Fibroblast of gingiva (primary cell): Measurements from ENCODE around the gene XNDC1N.
A peak's percentile ranks its signal among the peaks of the same experiment; 100 is the strongest.

Source experiments
- DNase-seq: peaks from one replicate; pipeline ENCODE4 v3.0.0-alpha.2; 2011; ENCODE audit warnings: low read depth

The XNDC1N gene, protein sequence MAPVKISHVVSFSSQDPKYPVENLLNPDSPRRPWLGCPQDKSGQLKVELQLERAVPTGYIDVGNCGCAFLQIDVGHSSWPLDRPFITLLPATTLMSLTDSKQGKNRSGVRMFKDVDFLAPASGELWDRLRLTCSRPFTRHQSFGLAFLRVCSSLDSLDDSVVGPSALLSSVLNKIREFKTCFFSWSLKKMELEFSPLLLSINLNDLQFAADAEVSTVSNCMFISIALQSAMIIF

DNA sequence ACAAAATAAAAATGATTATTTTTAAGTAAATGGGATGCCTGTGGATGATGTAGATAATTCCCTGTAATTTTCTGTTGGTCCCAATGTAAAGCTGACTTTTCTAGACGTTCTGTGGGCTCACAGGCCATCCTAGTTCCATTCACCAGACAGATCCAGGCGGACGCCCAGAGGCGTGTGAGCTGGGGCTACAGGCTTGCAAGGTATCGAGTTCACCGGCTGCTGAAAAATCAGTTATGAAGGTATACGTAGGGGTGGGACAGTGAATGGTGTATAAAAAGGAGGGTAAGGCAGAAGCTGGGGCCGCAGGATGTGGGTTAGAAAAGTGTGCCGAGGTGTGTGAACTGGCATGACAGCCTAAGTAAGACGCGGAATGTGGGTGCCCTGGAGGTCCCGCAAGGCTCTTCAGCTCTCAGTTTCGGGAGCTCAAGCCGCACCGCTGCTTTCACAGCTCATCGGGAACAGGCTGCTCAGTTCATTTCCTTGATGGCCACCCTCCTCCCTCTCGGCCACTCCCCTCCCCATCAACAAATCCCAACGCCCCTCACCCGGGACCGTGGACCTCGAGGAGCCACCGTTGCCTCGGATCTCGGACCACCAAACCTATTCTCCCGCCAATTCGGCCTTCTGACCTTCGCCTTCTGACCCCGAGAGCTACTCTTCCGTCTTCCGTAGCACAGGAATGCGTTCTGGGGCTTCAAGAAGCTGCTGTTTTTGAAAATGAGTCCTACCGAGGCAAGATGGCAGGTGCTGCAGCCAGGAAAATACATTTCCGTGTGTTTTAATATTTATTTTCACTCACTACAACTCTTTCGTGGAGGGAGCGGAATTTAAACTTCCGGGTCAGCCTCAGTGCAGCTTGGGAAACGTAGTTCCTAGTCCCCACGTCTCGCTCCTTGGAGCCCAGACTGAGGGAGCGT, at the start of gene XNDC1N:
XNDC1N (minus strand) TSS at position 775 of the 917 bp plus-strand sequence. CDS start 5,241 bp downstream, outside the sequence.
- no peak for DNase-seq

DNA sequence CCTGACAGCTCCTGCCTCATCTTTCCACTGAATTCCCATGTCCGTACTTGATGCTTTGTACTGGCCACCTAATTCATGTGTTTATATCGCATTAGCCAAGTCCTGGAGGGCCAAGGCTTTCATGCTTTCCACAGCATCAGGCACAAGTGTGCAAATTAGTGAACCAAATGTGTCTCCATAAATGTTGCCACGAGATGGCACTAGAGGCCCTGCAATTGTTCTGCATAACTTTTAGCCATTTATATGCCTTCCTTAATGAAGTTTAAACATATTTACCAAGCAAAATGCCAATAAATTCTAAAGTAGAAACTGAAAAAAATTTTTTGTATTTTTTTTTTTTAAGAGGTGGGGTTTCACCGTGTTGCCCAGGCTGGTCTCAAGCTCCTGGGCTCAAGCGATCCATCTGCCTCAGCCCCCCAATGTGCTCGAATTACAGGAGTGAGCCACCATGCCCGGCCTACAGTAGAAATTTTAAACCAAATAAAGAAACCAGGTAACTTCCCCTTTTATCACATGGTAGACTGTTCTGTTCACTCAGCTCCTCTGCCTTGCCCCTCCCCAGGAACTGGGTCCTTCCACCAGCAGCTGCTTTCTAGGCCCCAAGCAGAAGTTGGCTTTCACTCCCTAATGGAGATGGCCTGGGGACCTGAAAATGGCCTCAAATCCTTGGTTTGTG, 49.5 kb upstream of the XNDC1N start:
- peak; percentile 39 for DNase-seq

DNA sequence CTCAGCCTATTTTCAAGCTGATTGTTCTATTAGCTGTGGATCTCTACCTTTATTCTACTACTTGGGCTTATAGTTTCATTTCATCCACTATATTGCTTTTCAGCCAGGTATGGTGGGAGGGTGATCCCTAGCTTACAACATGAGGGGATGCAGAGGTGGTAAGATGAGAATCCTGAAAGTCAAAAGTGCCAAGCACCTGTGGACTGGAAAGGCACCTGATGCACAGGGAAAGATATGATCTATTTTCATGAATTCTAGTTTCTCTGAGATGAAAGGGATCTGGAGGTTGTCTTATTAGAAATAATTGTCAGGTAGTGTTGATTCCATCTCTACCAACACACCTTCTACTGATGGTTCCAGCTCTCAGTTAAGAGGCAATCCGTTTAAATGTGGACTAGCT, 48.7 kb upstream of the XNDC1N start:
- no peak for DNase-seq

DNA sequence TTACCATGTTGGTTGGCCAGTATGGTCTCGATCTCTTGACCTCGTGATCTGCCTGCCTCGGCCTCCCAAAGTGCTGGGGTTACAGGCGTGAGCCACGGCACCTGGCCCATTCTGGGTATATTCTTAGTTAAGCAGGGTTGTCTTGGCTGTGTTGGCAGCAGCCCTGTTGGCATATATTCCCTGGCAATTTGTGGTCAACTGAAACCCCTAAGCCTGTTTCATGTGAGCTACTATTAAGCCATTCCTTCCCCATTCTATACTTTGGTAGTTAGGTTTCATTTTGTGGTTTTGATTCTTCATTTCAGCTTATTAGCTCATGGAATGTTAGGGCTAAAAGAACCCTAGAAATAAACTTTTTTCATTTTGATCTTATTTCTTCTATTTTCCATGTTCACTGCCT, 48.2 kb upstream of the XNDC1N start:
- no peak for DNase-seq

DNA sequence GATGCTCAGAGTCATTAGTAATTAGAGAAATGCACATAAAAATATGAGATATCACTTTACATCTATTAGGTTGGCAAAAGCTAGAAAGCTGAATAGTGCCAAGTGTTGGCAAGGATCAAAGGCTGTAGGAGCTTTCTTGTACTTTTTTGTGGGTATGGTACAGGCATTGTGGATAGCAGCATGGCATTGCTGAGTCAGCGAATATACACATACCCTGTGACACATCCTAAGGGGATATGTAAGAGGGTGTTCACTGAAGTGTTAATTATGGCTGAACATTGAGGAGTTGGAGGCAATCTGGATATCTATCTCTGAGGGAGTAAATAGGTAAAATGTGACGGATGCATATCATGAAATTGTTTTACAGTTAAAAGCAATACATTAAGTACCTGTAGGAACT, 43.3 kb upstream of the XNDC1N start:
- no peak for DNase-seq

DNA sequence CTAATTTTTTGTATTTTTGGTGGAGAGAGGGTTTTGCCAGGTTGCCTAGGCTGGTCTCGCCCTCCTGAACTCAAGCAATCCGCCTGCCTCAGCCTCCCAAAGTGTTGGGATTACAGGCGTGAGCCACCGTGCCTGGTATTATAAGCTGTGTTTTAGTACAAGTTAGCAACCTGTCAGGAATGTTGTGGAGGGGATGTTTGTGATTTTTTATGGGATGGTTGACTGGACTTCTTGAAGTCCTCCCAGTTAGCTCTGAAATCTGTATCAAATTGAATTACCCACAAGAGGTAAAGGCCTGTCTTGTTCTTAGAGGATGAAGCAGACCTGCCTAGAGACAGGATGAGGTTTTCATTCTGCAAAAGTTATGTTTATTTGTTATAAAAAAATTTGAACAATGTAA, 36.2 kb upstream of the XNDC1N start:
- DNase-seq: no peak

DNA sequence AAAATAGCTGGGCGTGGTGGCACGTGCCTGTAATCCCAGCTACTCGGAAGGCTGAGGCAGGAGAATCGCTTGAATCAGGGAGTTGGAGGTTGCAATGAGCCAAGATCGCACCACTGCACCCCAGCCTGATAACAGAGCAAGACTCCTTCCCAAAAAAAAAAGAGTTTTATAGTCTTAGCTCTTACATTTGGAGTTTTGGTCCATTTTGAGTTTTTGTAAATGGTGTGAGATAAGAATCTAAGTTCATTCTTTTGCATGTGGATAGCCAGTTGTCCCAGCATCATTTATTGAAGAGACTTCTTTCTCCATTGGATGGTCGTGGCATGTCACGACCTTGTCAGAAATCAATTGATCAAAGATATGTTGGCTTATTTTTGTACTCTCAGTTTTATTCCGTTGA, 35.1 kb upstream of the XNDC1N start:
- no peak for DNase-seq

DNA sequence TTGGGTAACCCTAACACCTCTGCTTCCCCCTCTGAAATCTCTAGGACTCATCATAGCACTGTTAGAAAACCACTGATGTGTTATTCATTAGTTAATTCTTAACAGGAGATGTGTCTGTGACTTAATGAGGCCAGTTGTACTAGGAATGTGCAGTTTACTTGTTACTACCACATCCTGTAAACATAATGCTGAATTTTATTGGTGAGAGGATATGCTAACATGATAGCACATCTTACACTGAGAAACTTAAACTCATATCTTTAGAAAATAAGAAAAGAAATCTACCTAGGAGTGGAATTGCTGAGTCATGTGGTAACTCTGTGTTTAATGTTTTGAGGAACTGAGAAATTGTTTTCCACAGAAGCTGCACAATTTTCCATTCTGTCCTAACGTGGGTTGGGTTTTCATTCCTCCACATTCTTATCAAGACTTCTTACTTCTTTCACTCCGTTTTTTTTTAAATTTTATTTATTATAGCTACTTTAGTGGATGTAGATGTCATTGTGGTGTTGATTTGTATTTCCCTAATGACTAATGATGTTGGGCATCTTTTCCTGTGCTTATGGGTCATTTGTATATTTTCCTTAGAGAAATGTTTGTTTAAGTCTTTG, 34.1 kb upstream of the XNDC1N start:
- peak; percentile 59 for DNase-seq

DNA sequence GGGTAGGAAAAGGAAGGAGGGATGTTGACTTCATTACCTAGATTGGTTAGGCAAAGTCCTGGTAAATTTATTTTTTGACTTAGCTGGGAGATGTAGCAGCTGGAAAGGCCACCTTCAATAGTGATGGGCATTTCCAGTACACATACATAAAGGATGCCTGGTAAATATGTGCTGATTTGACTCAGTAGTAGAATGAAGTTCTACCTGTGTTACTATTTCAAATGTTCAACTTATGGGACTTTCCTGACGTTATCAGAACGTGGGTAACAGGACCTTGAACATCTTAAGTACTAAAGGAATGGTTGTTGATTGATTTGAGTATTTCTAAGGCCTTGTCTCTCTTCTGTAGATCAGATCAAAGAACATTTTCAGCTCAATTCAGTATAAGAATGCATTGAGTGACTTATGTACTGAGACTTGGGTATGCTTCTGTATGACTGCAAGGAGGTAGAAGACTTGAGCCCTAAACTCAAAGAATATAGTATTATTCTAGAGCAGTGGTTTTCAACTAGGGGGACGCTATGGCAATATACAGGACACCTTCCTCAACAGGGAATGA, 27.6 kb upstream of the XNDC1N start:
- DNase-seq: no peak

DNA sequence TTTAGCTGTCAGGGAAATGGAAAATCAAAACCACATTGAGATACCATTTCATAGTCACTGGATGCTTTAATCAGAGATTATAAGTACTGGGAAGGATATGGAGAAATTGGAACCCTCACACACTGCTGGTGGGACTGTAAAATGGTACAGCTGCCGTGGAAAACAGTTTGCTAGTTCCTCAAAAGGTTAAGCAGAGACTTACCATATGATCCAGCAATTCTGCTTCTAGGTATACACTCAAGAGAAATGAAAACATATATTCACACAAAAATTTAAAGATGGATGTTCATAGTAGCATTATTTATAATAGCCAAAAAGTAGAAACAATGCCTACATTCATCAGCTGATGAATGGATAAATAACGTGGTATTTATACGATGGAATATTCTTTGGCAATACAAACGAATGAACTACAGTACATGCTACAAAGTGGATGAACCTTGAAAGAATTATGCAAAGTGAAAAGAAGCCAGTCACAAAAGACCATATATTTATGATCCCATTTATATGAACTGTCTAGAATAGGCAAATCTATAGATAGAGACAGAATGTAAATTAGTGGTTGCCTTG, 23.4 kb upstream of the XNDC1N start:
- no peak for DNase-seq

DNA sequence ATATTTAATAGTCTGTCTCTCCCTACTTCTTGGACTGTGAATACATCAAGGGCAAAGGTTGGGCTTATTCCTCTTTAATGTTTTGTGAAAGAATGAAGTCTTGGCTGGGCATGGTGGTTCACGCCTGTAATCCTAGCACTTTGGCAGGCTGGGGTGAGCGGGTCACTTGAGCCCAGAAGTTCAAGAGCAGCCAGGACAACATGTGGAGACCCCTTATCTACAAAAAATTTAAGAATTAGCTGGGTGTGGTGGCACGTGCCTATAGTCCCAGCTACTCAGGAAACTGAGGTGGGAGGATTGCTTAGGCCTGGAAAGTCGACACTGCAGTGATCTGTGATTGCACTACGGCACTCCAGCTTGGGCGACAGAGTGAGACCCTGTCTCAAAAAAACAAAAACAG, 20.6 kb upstream of the XNDC1N start:
- DNase-seq: no peak

DNA sequence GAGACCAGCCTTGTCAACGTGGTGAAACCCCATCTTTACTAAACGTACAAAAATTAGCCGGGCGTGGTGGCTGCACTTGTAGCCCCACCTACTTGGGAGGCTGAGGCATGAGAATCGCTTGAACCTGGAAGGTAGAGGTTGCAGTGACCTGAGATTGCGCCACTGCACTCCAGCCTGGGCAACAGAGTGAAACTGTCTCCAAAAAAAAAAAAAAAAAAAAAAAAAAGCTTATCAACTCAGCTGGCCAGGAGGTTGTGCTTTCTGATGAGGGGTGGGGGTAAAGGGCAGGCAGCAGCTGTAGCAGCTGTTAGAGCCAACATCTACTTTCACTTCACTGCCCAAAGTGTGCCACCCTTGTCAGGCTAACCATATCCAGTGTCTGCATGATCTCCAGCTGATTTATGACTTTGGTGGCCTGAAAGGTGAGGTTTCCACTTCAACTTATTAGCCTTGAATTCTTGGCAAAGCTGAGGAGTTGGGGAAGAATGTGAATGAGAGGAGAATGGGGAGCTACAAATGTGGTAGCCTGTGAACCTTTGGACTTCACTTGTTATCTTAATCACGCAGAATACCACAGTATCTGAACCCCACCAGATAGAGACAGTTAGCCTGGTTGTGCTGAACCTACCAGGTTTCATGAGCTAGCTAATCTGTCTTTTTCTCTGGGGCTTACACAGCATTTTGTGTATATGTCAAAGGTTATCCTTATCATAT, 20.1 kb upstream of the XNDC1N start:
- DNase-seq: no peak

DNA sequence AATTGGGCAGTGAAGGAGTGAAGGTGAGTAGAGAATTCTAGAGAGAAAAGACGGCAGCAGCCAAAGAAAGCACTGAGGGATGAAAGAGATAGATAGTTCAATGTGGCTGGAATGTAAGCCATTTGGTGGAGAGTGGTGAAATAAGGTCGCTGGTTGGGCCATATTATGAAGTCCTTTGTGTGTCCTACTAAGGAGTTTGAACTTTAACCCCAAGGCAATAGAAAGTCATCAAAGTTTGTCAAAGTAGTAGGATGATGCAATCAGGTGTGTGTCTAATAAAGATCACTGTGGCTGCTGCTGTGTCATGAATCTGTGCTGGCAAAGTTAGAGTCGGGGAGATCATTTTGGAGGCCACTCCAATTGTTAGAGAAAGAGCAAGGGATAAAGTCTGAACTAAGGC, 19.1 kb upstream of the XNDC1N start:
- DNase-seq: no peak

DNA sequence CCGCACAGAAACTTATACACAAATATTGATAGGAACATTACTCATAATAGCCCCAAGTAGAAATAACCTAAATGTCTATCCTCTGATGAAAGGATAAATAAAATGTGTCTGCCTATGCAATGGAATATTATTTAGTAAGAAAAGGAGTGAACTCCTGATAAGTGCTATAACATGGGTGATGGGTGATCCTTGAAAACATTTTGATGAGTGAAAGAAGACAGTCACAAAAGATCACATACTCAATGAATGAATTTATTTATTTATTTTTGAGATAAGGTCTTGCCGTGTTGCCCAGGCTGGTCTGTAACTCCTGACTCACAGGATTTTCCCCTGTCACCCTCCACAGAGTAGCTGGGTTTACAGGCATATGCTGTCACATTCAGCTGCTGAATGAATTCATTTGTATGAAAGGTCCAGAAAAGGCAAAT, 17.8 kb upstream of the XNDC1N start:
- DNase-seq: no peak

DNA sequence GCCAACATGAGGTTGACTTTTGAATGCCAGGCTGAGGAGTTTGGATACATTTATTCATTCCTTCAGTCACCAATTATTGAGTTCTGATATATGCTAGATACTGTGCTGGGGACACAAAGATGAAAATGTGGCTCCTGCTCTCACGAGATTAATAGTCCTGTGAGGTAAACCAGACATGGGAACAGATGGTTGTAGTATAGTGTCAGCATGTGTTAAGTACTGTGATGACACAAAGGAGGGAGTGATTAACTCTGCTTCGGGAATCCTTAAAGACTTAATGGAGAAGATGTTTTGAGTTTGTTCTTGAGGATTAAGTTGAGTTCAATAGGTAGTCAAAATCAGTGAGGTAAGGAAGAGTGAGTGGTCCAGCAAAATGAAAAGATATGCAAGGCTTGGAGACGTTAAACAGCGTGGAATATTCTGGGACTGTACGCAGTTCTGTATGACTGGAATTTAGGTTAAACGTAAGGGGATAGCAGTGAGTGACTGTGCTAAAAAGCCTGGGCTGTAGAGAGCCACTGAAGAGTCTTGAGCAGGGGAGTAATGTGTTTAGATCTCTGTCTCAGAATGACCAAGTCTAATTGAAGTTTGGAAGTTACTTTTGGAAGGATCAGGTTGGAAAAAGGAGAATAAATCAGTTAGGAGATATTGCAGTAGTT, 12.3 kb upstream of the XNDC1N start:
- DNase-seq: no peak

DNA sequence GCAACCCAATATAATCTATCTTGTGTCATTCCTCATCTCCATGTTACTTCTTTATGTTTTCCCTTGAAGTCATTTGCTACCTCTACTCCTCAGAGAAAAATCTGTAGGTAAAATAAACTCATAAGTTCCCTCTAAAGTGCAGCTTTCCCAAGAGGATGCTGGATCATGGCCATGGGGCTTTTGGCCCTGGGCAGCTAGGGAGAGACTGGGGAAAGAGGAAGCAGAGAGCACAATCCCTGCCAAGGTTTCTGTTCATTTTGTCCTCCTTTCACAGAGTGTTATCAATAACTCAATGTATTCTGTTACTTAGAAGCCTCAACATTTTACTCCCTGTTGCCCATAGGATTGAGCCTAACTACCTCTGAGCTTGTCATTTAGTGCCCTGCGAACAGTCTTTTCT, 9.4 kb upstream of the XNDC1N start:
- no peak for DNase-seq

DNA sequence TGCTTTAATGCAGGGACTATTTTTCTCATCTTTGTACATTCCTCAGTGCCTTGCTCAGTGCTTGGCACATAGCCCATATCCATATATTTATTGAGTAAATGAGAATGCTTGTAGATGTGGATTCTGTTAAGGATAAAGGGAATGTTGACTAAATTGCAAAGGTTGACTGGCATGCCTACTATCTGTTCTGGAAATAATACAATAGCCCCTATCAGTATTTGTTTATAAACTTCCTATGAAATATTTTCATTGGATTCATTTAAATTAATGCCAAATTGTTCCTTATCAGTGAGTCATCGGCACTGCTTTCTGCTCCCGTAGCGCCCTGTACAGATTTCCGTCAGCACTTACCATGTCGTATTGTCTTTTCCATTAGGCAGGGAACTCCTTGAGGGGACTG, 8.4 kb upstream of the XNDC1N start:
- no peak for DNase-seq

DNA sequence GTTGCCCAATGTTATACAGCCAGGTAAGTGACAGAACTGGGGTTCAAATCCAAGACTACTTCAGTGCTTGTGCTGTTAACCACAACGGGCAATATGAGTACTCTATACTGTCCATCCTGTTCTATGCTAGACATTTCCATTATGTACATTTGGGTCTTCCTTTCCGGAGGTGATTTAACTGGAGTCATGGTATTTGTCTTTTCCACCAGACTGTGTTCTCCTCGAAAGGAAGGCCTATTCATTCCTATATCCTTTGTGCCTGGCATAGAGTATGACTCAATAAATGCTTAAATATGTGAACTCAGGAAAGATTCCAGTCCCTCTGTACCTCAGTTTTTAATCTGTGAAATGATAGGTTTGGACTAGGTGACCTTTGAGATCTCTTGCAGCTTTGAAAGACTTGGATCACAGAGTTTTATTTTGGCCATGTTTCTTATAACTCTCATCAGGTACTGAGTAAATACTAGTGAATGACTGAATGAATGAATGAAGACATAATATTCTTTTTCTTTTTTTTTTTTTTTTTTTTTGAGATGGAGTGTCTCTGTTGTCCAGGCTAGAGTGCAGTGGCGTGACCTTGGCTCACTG, 7.0 kb upstream of the XNDC1N start:
- no peak for DNase-seq

DNA sequence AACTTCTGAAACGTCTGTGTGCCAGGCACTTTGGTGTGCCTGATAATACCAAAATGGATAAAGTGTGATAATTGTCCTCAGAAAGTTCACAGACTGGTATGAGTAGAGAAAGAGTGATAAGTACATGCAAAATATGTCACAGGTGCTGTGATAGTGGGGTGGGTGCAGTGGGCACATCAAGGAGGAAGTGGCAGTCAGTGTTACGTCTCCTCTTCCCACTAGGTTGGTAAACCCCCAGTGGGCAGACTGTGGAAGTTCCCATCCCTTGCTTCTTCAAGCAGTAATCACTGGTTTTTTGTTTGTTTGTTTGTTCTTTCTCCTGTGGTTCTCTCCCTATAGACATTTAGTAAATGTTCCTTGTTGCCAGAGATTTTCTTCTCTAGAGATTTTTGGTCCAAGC, 5.8 kb upstream of the XNDC1N start:
- DNase-seq: no peak
